GM18870 (cell line): Measurements from ENCODE around the gene FER.
"Not testable (repeated sequence)": the region's sequence is repeated elsewhere in the genome, so short reads cannot be mapped to it uniquely, and the experiment has no call there.

Experiments
- ATAC-seq: cut with Tn5 transposase; IDR thresholded peaks from one replicate; pipeline ENCODE4 v1.9.1; 2021; ENCODE audit warnings: moderate library complexity; ENCODE audit not compliant: unreplicated experiment

FER gene

GRCh38 chr5:108797986-108798385, 50.3 kb downstream of the FER start:
- no peak for ATAC-seq

GRCh38 chr5:108798513-108799265, 51.0 kb downstream of the FER start:
- no peak for ATAC-seq

GRCh38 chr5:108801301-108801700, 53.6 kb downstream of the FER start:
- no peak for ATAC-seq

GRCh38 chr5:108801776-108802175, 54.1 kb downstream of the FER start:
- ATAC-seq, result no peak

- no peak for ATAC-seq
These were observed 63.0 kb downstream of the FER start for GRCh38 chr5:108810717-108811116.

GRCh38 chr5:108813673-108814072, 66.0 kb downstream of the FER start:
- no peak for ATAC-seq

- no peak for ATAC-seq
These were observed 66.9 kb downstream of the FER start for GRCh38 chr5:108814551-108814950.

- peak; percentile 99 for ATAC-seq
These were observed 71.0 kb downstream of the FER start for GRCh38 chr5:108818613-108819272.

GRCh38 chr5:108820983-108821382, 73.3 kb downstream of the FER start:
- no peak for ATAC-seq

GRCh38 chr5:108822211-108822947, 74.7 kb downstream of the FER start:
- ATAC-seq, result no peak

GRCh38 chr5:108827131-108827530, 79.4 kb downstream of the FER start:
- ATAC-seq, result no peak

GRCh38 chr5:108830705-108831276, 83.1 kb downstream of the FER start:
- no peak for ATAC-seq

- ATAC-seq, result no peak
These were observed 88.8 kb downstream of the FER start for GRCh38 chr5:108836492-108836891.

- not testable (repeated sequence) for ATAC-seq
These were observed 94.7 kb downstream of the FER start for GRCh38 chr5:108842260-108842941.

- not testable (repeated sequence) for ATAC-seq
These were observed 103.4 kb downstream of the FER start for GRCh38 chr5:108851129-108851528.

- ATAC-seq, result no peak
These were observed 110.2 kb downstream of the FER start for GRCh38 chr5:108857905-108858304.

- ATAC-seq, result peak; percentile 99
These were observed 111.3 kb downstream of the FER start for GRCh38 chr5:108858959-108859358.

- no peak for ATAC-seq
These were observed 114.5 kb downstream of the FER start for GRCh38 chr5:108862211-108862610.

GRCh38 chr5:108866097-108866496, 118.4 kb downstream of the FER start:
- ATAC-seq, result not testable (repeated sequence)

- ATAC-seq, result no peak
These were observed 120.0 kb downstream of the FER start for GRCh38 chr5:108867656-108868055.

- ATAC-seq, result no peak
These were observed 121.4 kb downstream of the FER start for GRCh38 chr5:108869066-108869465.
